ENCODE results near the gene RGS18.
"Not testable (repeated sequence)": the region's sequence is repeated elsewhere in the genome, so short reads cannot be mapped to it uniquely, and the experiment has no call there.

RGS18 gene

GRCh38 chr1:192123212-192123611 is 35.0 kb upstream of the RGS18 start:
- no peak overlapping the region for H3K4me2 ChIP-seq (ENCODE audit: low read depth, low read length, poor library complexity, severe bottlenecking)
- no peaks in the 10 kb centered on the region for H3K27me3 ChIP-seq (ENCODE audit: insufficient read depth, low read length, poor library complexity, severe bottlenecking)
- no peaks in the 10 kb centered on the region for H3K36me3 ChIP-seq (ENCODE audit: insufficient read depth, low read length)
- no peak overlapping the region for H3K9ac ChIP-seq (ENCODE audit: low read depth, low read length, poor library complexity, severe bottlenecking)
- H3K4me1 ChIP-seq (ENCODE audit: insufficient read depth, low read length, poor library complexity, severe bottlenecking): peaks cover 36% of the 10 kb centered on the region
- no peak overlapping the region for H3K4me3 ChIP-seq (ENCODE audit: low read length, poor library complexity, severe bottlenecking)
- H3K79me2 ChIP-seq (ENCODE audit: insufficient read depth, low read length): no peaks in the 10 kb centered on the region
- H3K9me3 ChIP-seq (ENCODE audit: insufficient read depth, low read depth, low read length): no peaks in the 10 kb centered on the region
- no peak for TF ChIP-seq EZH2phosphoT487 (IDR thresholded peaks at IDR 0.05; ENCODE audit: borderline replicate concordance)
- TF ChIP-seq CTCF (conservative IDR thresholded peaks at IDR 0.05; ENCODE audit: low read length): no peak
- no peaks in the 10 kb centered on the region for H3K9me2 ChIP-seq (replicated peaks; ENCODE audit: low read depth, low read length)
- no peaks in the 10 kb centered on the region for H3F3A ChIP-seq (ENCODE audit: low read depth)
- H2AFZ ChIP-seq (ENCODE audit: low read length): no peak overlapping the region
- H4K20me1 ChIP-seq (ENCODE audit: insufficient read depth, low read length, poor library complexity, severe bottlenecking): no peaks in the 10 kb centered on the region

GRCh38 chr1:192126030-192126619 is 32.1 kb upstream of the RGS18 start:
- TF ChIP-seq CTCF (conservative IDR thresholded peaks at IDR 0.05; ENCODE audit: low read length): no peak
- no peak for TF ChIP-seq EZH2phosphoT487 (IDR thresholded peaks at IDR 0.05; ENCODE audit: borderline replicate concordance)
- Histone ChIP-seq H3K9me2 (replicated peaks; ENCODE audit: low read depth, low read length) (no peaks in the 10 kb centered on the region), H3K4me2 (ENCODE audit: low read depth, low read length, poor library complexity, severe bottlenecking) (peak overlapping the region; percentile 23), H3K4me1 (ENCODE audit: insufficient read depth, low read length, poor library complexity, severe bottlenecking) (peaks cover 25% of the 10 kb centered on the region), H4K20me1 (ENCODE audit: insufficient read depth, low read length, poor library complexity, severe bottlenecking) (no peaks in the 10 kb centered on the region), H3K27me3 (ENCODE audit: insufficient read depth, low read length, poor library complexity, severe bottlenecking) (no peaks in the 10 kb centered on the region), H3K4me3 (ENCODE audit: low read length, poor library complexity, severe bottlenecking) (no peak overlapping the region), H2AFZ (ENCODE audit: low read length) (peak overlapping the region; percentile 2; the same call in 1 of the 2 replicates), H3F3A (ENCODE audit: low read depth) (no peaks in the 10 kb centered on the region), H3K36me3 (ENCODE audit: insufficient read depth, low read length) (no peaks in the 10 kb centered on the region), H3K9me3 (ENCODE audit: insufficient read depth, low read depth, low read length) (no peaks in the 10 kb centered on the region), H3K79me2 (ENCODE audit: insufficient read depth, low read length) (no peaks in the 10 kb centered on the region), H3K9ac (ENCODE audit: low read depth, low read length, poor library complexity, severe bottlenecking) (no peak overlapping the region)

- no peaks in the 10 kb centered on the region for H3K9me3 ChIP-seq (ENCODE audit: insufficient read depth, low read depth, low read length)
- TF ChIP-seq EZH2phosphoT487 (IDR thresholded peaks at IDR 0.05; ENCODE audit: borderline replicate concordance): no peak
- no peak for TF ChIP-seq CTCF (conservative IDR thresholded peaks at IDR 0.05; ENCODE audit: low read length)
Measured at GRCh38 chr1:192130175-192130574, 28.1 kb upstream of the RGS18 start.

GRCh38 chr1:192130865-192131264 is 27.4 kb upstream of the RGS18 start:
- H3K9me3 ChIP-seq (ENCODE audit: insufficient read depth, low read depth, low read length): not testable (repeated sequence)

More at GRCh38 chr1:192130175-192130574, 28.1 kb upstream of the RGS18 start:
- Histone ChIP-seq H2AFZ (ENCODE audit: low read length) (peak overlapping the region; percentile 29), H3K36me3 (ENCODE audit: insufficient read depth, low read length) (no peaks in the 10 kb centered on the region), H3K9ac (ENCODE audit: low read depth, low read length, poor library complexity, severe bottlenecking) (no peak overlapping the region), H4K20me1 (ENCODE audit: insufficient read depth, low read length, poor library complexity, severe bottlenecking) (no peaks in the 10 kb centered on the region), H3K27me3 (ENCODE audit: insufficient read depth, low read length, poor library complexity, severe bottlenecking) (no peaks in the 10 kb centered on the region), H3K9me2 (replicated peaks; ENCODE audit: low read depth, low read length) (no peaks in the 10 kb centered on the region), H3K4me1 (ENCODE audit: insufficient read depth, low read length, poor library complexity, severe bottlenecking) (peaks cover 27% of the 10 kb centered on the region), H3F3A (ENCODE audit: low read depth) (no peaks in the 10 kb centered on the region), H3K79me2 (ENCODE audit: insufficient read depth, low read length) (no peaks in the 10 kb centered on the region), H3K4me3 (ENCODE audit: low read length, poor library complexity, severe bottlenecking) (no peak overlapping the region), H3K4me2 (ENCODE audit: low read depth, low read length, poor library complexity, severe bottlenecking) (no peak overlapping the region)

More at GRCh38 chr1:192130865-192131264, 27.4 kb upstream of the RGS18 start:
- H4K20me1 ChIP-seq (ENCODE audit: insufficient read depth, low read length, poor library complexity, severe bottlenecking); H3F3A ChIP-seq (ENCODE audit: low read depth); H3K9ac ChIP-seq (ENCODE audit: low read depth, low read length, poor library complexity, severe bottlenecking); H3K9me2 ChIP-seq (replicated peaks; ENCODE audit: low read depth, low read length); H3K4me2 ChIP-seq (ENCODE audit: low read depth, low read length, poor library complexity, severe bottlenecking); H3K4me3 ChIP-seq (ENCODE audit: low read length, poor library complexity, severe bottlenecking); H3K36me3 ChIP-seq (ENCODE audit: insufficient read depth, low read length); H3K79me2 ChIP-seq (ENCODE audit: insufficient read depth, low read length); H3K27me3 ChIP-seq (ENCODE audit: insufficient read depth, low read length, poor library complexity, severe bottlenecking); H2AFZ ChIP-seq (ENCODE audit: low read length): not testable (repeated sequence)
- peaks cover 21% of the 10 kb centered on the region for H3K4me1 ChIP-seq (ENCODE audit: insufficient read depth, low read length, poor library complexity, severe bottlenecking)
